Calu3 (cell line): ENCODE results near the gene SULT4A1. TPM values are rescaled to one million over a fixed set of nuclear protein-coding genes. Genes with fewer than 3 reads are reported as not detected.

Experiments used
- BruUV-seq: library from RNA; stranded (reverse); fragments of 400-500 nt; replicated peaks from 2 replicates; lab custom pipeline; 2021; lab: Mats Ljungman, UMichigan
- CTCF ChIA-PET: fragments of 300-600 bp; sonication (Branson Sonifier 250); formaldehyde crosslinking; loops from one replicate; lab custom pipeline; 2022; ENCODE audit warnings: antibody characterized with exemption; lab: Charles Lee
- DNase-seq: peaks from one replicate; pipeline ENCODE4 v3.0.0; 2022
- H3K27ac Mint-ChIP-seq: one replicate; pipeline ENCODE4 v1.8.0; 2022; ENCODE audit warnings: mixed read lengths; ENCODE audit not compliant: unreplicated experiment
- H3K27me3 Mint-ChIP-seq: one replicate; pipeline ENCODE4 v1.8.0; 2022; ENCODE audit warnings: mixed read lengths; ENCODE audit not compliant: unreplicated experiment
- H3K36me3 Mint-ChIP-seq: one replicate; pipeline ENCODE4 v1.8.0; 2022; ENCODE audit warnings: mild to moderate bottlenecking, moderate library complexity, mixed read lengths; ENCODE audit not compliant: insufficient read depth, unreplicated experiment
- H3K4me1 Mint-ChIP-seq: one replicate; pipeline ENCODE4 v1.8.0; 2022; ENCODE audit warnings: mild to moderate bottlenecking, low read depth, mixed read lengths; ENCODE audit not compliant: unreplicated experiment
- H3K4me3 Mint-ChIP-seq: one replicate; pipeline ENCODE4 v1.8.0; 2022; ENCODE audit warnings: mild to moderate bottlenecking, low read depth, moderate library complexity, mixed read lengths; ENCODE audit not compliant: unreplicated experiment
- H3K9me3 Mint-ChIP-seq: one replicate; pipeline ENCODE4 v1.8.0; 2022; ENCODE audit warnings: low read depth, mixed read lengths; ENCODE audit not compliant: unreplicated experiment
- CTCF ChIP-seq: fragments of 200-600 bp; IDR thresholded peaks from one replicate; pipeline ENCODE4 v1.8.0; 2022; ENCODE audit warnings: antibody characterized with exemption; ENCODE audit not compliant: unreplicated experiment
- intact Hi-C: fragments of 100-400 bp; cut with micrococcal nuclease; formaldehyde crosslinking; loops from one replicate; pipeline ENCODE4 v1.10.0; 2022; ENCODE audit not compliant: unreplicated experiment
- total RNA-seq: library from RNA; stranded (reverse); gene quantifications from 2 replicates; pipeline ENCODE4 v1.2.3, GENCODE V29; 2022

Gene SULT4A1
- total RNA-seq, 1 experiment from 2014 or later, result 9.1 TPM

DNA sequence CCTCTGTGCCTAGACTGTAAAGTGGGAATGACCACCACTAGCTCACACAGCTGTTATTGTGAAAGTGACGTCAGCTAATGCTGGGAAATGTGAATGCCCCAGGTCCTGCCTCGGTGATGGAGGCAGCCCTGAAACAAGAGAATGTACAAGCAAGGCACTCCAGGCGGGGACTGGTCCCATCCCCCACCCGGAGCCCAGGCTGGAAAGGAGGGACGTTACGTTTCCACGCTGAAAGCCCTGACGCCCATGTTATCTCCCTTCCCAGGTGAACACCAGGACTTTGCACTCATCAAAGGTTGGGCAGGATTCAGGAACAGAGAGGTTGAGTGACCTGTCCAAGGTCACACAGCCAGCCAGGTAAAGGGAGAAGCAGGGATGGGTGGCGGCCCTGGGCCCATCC is 784 bp downstream of the SULT4A1 start:
- Mint-ChIP-seq H3K4me1 (no peaks in the 10 kb centered on the region), H3K4me3 (peak overlapping the region; percentile 75), H3K27me3 (peaks cover 34% of the 10 kb centered on the region), H3K27ac (peak overlapping the region; percentile 40), H3K9me3 (peaks cover 5% of the 10 kb centered on the region), H3K36me3 (peaks cover 16% of the 10 kb centered on the region)
- DNase-seq, result peak; percentile 18
- intact Hi-C loops, result no loop called here
- BruUV-seq, result no TSS peak
- CTCF ChIA-PET, result no interaction called here
- no peak for TF ChIP-seq CTCF

DNA sequence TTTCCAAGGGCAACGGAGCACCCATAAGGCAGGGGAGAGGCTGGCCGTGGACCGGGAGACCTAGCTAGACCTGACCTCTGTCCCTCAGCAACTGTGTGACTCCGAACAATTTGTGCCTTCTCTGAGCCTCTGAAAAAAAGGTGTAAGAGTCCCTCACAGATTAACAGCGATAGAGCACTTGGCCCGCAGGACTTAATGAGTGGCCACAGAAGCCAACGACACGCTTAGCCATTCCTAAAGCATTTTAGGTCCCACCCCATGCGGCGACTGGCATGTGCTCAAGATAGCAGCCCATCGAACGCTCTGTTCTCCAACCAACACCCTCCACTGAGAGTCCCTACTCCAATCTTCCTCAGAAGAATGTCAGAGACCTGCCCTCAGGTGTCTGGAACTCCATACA is 1.5 kb downstream of the SULT4A1 start:
- H3K4me1 Mint-ChIP-seq, result no peaks in the 10 kb centered on the region
- peaks cover 16% of the 10 kb centered on the region for H3K36me3 Mint-ChIP-seq
- intact Hi-C loops, result no loop called here
- H3K27me3 Mint-ChIP-seq, result peaks cover 27% of the 10 kb centered on the region
- H3K27ac Mint-ChIP-seq, result no peak overlapping the region
- H3K4me3 Mint-ChIP-seq, result peak overlapping the region; percentile 75
- H3K9me3 Mint-ChIP-seq, result peaks cover 5% of the 10 kb centered on the region
- CTCF ChIA-PET, result interaction anchor here (0.9 kb wide), 1 partner anchor 12 kb away, joined by 4 read pairs; no protein-coding TSS in a partner anchor
- no peak for TF ChIP-seq CTCF
- BruUV-seq, result no TSS peak
- DNase-seq, result no peak

DNA sequence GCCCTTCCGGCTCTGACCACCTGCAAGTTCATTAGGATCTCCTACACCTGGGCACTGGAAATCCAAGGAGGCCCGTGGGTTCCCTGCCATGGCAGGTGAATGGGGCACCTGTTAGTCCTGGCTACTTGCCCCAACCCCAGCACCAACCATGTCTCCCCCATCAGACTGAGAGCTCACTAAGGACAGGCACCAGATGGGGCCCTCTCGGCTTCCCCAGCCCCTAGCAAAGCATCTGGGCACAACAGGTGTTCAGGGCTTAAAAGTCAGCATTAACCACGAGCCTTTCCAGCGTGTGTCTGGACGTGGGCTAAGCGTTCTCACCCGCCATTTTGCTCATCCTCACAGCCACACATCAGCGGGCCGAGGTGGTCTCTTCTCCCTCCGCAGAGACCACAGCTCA is 2.2 kb downstream of the SULT4A1 start:
- intact Hi-C loops, result no loop called here
- H3K4me3 Mint-ChIP-seq, result no peak overlapping the region
- H3K36me3 Mint-ChIP-seq, result peaks cover 16% of the 10 kb centered on the region

GRCh38 chr22:43859621-43860020 is 2.7 kb downstream of the SULT4A1 start:
- intact Hi-C loops, result no loop called here
- Mint-ChIP-seq H3K4me3 (no peak overlapping the region), H3K9me3 (peaks cover 5% of the 10 kb centered on the region), H3K27ac (no peak overlapping the region), H3K27me3 (peaks cover 15% of the 10 kb centered on the region), H3K4me1 (no peaks in the 10 kb centered on the region), H3K36me3 (peaks cover 16% of the 10 kb centered on the region)
- DNase-seq, result no peak
- no peak for TF ChIP-seq CTCF
- BruUV-seq, result no TSS peak
- CTCF ChIA-PET, result no interaction called here

More for the DNA sequence above, 2.2 kb downstream of the SULT4A1 start:
- CTCF ChIA-PET, result interaction anchor here (0.9 kb wide), 1 partner anchor 12 kb away, joined by 4 read pairs; no protein-coding TSS in a partner anchor
- Mint-ChIP-seq H3K27ac (no peak overlapping the region), H3K9me3 (peaks cover 5% of the 10 kb centered on the region), H3K27me3 (peaks cover 20% of the 10 kb centered on the region), H3K4me1 (no peaks in the 10 kb centered on the region)
- no peak for TF ChIP-seq CTCF
- BruUV-seq, result no TSS peak
- no peak for DNase-seq
